HCT116 (cell line): Measurements from ENCODE around the gene COL23A1. TPM values are rescaled to one million over a fixed set of nuclear protein-coding genes. Genes with fewer than 3 reads are reported as not detected.

Experiments
- ATAC-seq: fragments of 200-7000 bp; cut with Tn5 transposase; 2 replicates; pipeline ENCODE4 v1.9.1; 2020; ENCODE audit warnings: mild to moderate bottlenecking, moderate library complexity
- BruUV-seq: library from RNA; stranded (reverse); fragments of 400-500 nt; replicated peaks from 2 replicates; lab custom pipeline; 2021; lab: Mats Ljungman, UMichigan
- CTCF ChIA-PET: fragments of 300-600 bp; sonication (Branson Sonifier 250); formaldehyde crosslinking; loops from one replicate; lab custom pipeline; 2021; ENCODE audit warnings: antibody characterized with exemption; lab: Charles Lee
- POLR2A ChIA-PET: fragments of 300-600, 350-600 bp; sonication (Branson Sonifier 250); formaldehyde crosslinking; loops from one replicate; lab custom pipeline; 2021; ENCODE audit warnings: antibody characterized with exemption; lab: Charles Lee
- RAD21 ChIA-PET, 2 experiments: fragments of 300-600 bp; sonication (Branson Sonifier 250); formaldehyde crosslinking; loops; one replicate each; lab custom pipeline; 2023; ENCODE audit warnings: low total read pairs in 2 of 2; ENCODE audit not compliant: uncharacterized antibody in 2 of 2, unreplicated experiment in 2 of 2, low non-redundant PET in 1 of 2; lab: Charles Lee
- DNase-seq: peaks from one replicate; pipeline ENCODE4 v3.0.0-alpha.2; 2010; ENCODE audit warnings: low read depth, low spot score
- H2AFZ ChIP-seq: fragments of 200-600 bp; shearing (Covaris generic), sonication (generic); 2 replicates; pipeline ENCODE4 v1.6.1; 2017; ENCODE audit warnings: low read depth, mixed run types, mixed read lengths, antibody characterized with exemption, low read length; ENCODE audit not compliant: poor library complexity, severe bottlenecking
- H3K27ac ChIP-seq: 2 replicates; pipeline ENCODE4 v1.5.1; 2012; ENCODE audit warnings: low read depth, low read length
- H3K27me3 ChIP-seq: fragments of 200-600 bp; sonication (generic); 2 replicates; pipeline ENCODE4 v1.6.1; 2016; ENCODE audit warnings: mixed run types, low read length, mixed read lengths; ENCODE audit not compliant: insufficient read depth
- H3K36me3 ChIP-seq, 2 experiments: fragments of 200-500 bp in 1 of 2; fragments of 200-600 bp in 1 of 2; sonication (Bioruptor generic) in 1 of 2; sonication (generic) in 1 of 2; 2 replicates each; pipeline versions ENCODE4 v1.5.1 to v1.6.1; 2014 to 2016; ENCODE audit warnings: low read length in 2 of 2, inconsistent platforms in 1 of 2, mixed read lengths in 1 of 2, mixed run types in 1 of 2; ENCODE audit not compliant: insufficient read depth in 2 of 2, control insufficient read depth in 1 of 2
- H3K4me1 ChIP-seq, 2 experiments: fragments of 200-600 bp in 1 of 2; sonication (generic) in 1 of 2; 2 replicates each; pipeline versions ENCODE4 v1.5.1 to v1.6.1; 2012 to 2017; ENCODE audit warnings: low read length in 2 of 2, inconsistent platforms in 1 of 2, mild to moderate bottlenecking in 1 of 2, mixed read lengths in 1 of 2, mixed run types in 1 of 2, moderate library complexity in 1 of 2; ENCODE audit not compliant: insufficient read depth in 2 of 2, control insufficient read depth in 1 of 2
- H3K4me2 ChIP-seq: fragments of 200-600 bp; sonication (generic); 2 replicates; pipeline ENCODE4 v1.6.1; 2017; ENCODE audit warnings: mixed run types, low read length, mixed read lengths
- H3K4me3 ChIP-seq, 2 experiments: fragments of 200-600 bp in 1 of 2; sonication (generic) in 1 of 2; replicated peaks in 1 of 2; 2 replicates each; pipeline ENCODE4 v1.5.1; 2011 to 2016; ENCODE audit warnings: low read length in 2 of 2, control low read depth in 1 of 2, low read depth in 1 of 2, mild to moderate bottlenecking in 1 of 2, mixed read lengths in 1 of 2, mixed run types in 1 of 2
- H3K79me2 ChIP-seq: fragments of 200-600 bp; sonication (generic); 2 replicates; pipeline ENCODE4 v1.6.1; 2017; ENCODE audit warnings: mild to moderate bottlenecking, mixed run types, low read length, moderate library complexity, mixed read lengths; ENCODE audit not compliant: insufficient read depth
- H3K9ac ChIP-seq: fragments of 200-600 bp; sonication (generic); 2 replicates; pipeline ENCODE4 v1.6.1; 2016; ENCODE audit warnings: low read length, mixed read lengths
- H3K9me2 ChIP-seq: fragments of 200-600 bp; sonication (generic), shearing (Covaris generic); 2 replicates; pipeline ENCODE4 v1.6.1; 2017; ENCODE audit warnings: mixed run types, mild to moderate bottlenecking, moderate library complexity; ENCODE audit not compliant: insufficient read depth
- H3K9me3 ChIP-seq, 2 experiments: fragments of 200-500 bp in 1 of 2; fragments of 200-600 bp in 1 of 2; sonication (Bioruptor generic) in 1 of 2; sonication (generic) in 1 of 2; 2 replicates each; pipeline ENCODE4 v1.6.1; 2014 to 2017; ENCODE audit warnings: low read length in 2 of 2, mixed read lengths in 2 of 2, inconsistent platforms in 1 of 2, low read depth in 1 of 2, mild to moderate bottlenecking in 1 of 2, mixed run types in 1 of 2, moderate library complexity in 1 of 2; ENCODE audit not compliant: control insufficient read depth in 1 of 2, insufficient read depth in 1 of 2
- H4K20me1 ChIP-seq: fragments of 200-600 bp; sonication (generic), shearing (Covaris generic); 2 replicates; pipeline ENCODE4 v1.6.1; 2017; ENCODE audit warnings: mixed run types, mild to moderate bottlenecking, moderate library complexity; ENCODE audit not compliant: insufficient read depth
- CBX3 ChIP-seq: IDR thresholded peaks from 2 replicates; pipeline ENCODE4 v1.6.1; 2012; ENCODE audit warnings: low read depth
- CEBPB ChIP-seq: IDR thresholded peaks from 2 replicates; pipeline ENCODE4 v1.6.1; 2012; ENCODE audit warnings: low read depth
- CTCF ChIP-seq, 3 experiments: fragments of 200-600 bp in 1 of 3; sonication (generic) in 1 of 3; IDR thresholded peaks in 2 of 3; conservative IDR thresholded peaks in 1 of 3; 2 replicates each; pipeline ENCODE4 v1.5.1; 2012 to 2017; ENCODE audit warnings: low read depth in 2 of 3, low read length in 2 of 3, antibody characterized with exemption in 1 of 3, borderline replicate concordance in 1 of 3, control low read depth in 1 of 3, mild to moderate bottlenecking in 1 of 3, mixed read lengths in 1 of 3, mixed run types in 1 of 3, moderate library complexity in 1 of 3; ENCODE audit not compliant: insufficient read depth in 1 of 3
- EGR1 ChIP-seq: IDR thresholded peaks from 2 replicates; pipeline ENCODE4 v1.6.1; 2012; ENCODE audit warnings: low read depth
- ELF1 ChIP-seq: IDR thresholded peaks from 2 replicates; pipeline ENCODE4 v1.6.1; 2012; ENCODE audit warnings: low read depth, borderline replicate concordance
- EZH2 ChIP-seq: fragments of 200-600 bp; sonication (generic); IDR thresholded peaks from 2 replicates; pipeline ENCODE4 v1.6.1; 2017; ENCODE audit warnings: antibody characterized with exemption, mixed run types
- EZH2phosphoT487 ChIP-seq: fragments of 200-600 bp; IDR thresholded peaks from 2 replicates; pipeline ENCODE4 v1.6.1; 2018; ENCODE audit warnings: antibody characterized with exemption, borderline replicate concordance
- FOSL1 ChIP-seq: IDR thresholded peaks from 2 replicates; pipeline ENCODE4 v1.6.1; 2012; ENCODE audit warnings: low read depth
- JUND ChIP-seq: IDR thresholded peaks from 2 replicates; pipeline ENCODE4 v1.6.1; 2012
- POLR2A ChIP-seq: IDR thresholded peaks from 2 replicates; pipeline ENCODE4 v1.7.0; 2011; ENCODE audit warnings: borderline replicate concordance; ENCODE audit not compliant: insufficient read depth, insufficient read length; ENCODE audit errors: extremely low read depth
- POLR2AphosphoS5 ChIP-seq: IDR thresholded peaks from 2 replicates; pipeline ENCODE4 v1.6.1; 2011; ENCODE audit warnings: mild to moderate bottlenecking, low read depth, low read length, moderate library complexity
- RAD21 ChIP-seq: IDR thresholded peaks from 2 replicates; pipeline ENCODE4 v1.6.1; 2012; ENCODE audit warnings: low read depth, mild to moderate bottlenecking
- REST ChIP-seq: IDR thresholded peaks from 2 replicates; pipeline ENCODE4 v1.6.1; 2012; ENCODE audit warnings: low read depth
- SIN3A ChIP-seq: IDR thresholded peaks from 2 replicates; pipeline ENCODE4 v1.6.1; 2012; ENCODE audit warnings: low read depth
- SP1 ChIP-seq: IDR thresholded peaks from 2 replicates; pipeline ENCODE4 v1.6.1; 2012; ENCODE audit warnings: low read depth
- TCF7L2 ChIP-seq: IDR thresholded peaks from 2 replicates; pipeline ENCODE4 v1.7.0; 2011; ENCODE audit warnings: borderline replicate concordance, inconsistent platforms; ENCODE audit not compliant: insufficient read depth, insufficient read length; ENCODE audit errors: extremely low read depth
- YY1 ChIP-seq: IDR thresholded peaks from 2 replicates; pipeline ENCODE4 v1.6.1; 2011; ENCODE audit warnings: low read length, low read depth, moderate library complexity, mild to moderate bottlenecking; ENCODE audit not compliant: insufficient replicate concordance; ENCODE audit errors: extremely low read depth
- ZFX ChIP-seq: fragments of 450-650 bp; IDR thresholded peaks from 2 replicates; pipeline ENCODE4 v1.6.1; 2017
- ZNF274 ChIP-seq: fragments of 200-500 bp; sonication (Bioruptor generic); IDR thresholded peaks from 2 replicates; pipeline ENCODE4 v1.6.1; 2014; ENCODE audit warnings: mild to moderate bottlenecking, low read depth, low read length, inconsistent platforms
- intact Hi-C: fragments of 100-400 bp; cut with micrococcal nuclease; formaldehyde crosslinking; loops from 2 replicates; pipeline ENCODE4 v1.10.0; 2022
- total RNA-seq: library from RNA; stranded (reverse); gene quantifications from one replicate; pipeline ENCODE4 v1.2.1, GENCODE V29; 2021; ENCODE audit not compliant: unreplicated experiment
- TF ChIP-seq, protein P1 (sequence below): IDR thresholded peaks from 2 replicates; pipeline ENCODE4 v1.6.1; 2012

The COL23A1 gene
- total RNA-seq, 1 experiment from 2014 or later, result not detected

DNA sequence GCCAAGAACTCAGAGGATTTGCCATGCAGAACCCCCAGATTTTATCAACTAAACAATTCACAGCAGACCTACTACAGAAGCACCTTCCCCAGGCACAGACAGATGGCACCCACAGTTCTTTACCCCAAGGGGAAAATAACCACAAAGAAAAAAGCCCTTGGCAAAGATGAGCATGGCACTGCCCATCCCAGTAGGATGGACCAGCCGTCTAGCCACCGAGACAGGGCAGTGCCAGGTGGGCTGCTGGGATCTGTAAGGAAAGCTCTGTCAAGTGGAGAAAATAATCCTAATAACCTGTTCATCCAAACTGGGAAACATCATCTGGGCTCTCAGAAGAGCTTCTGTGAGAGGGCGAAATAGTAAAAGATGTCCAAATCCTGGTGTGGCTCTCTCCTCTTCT is 130.0 kb downstream of the COL23A1 start:
- Histone ChIP-seq H3K9me2 (no peaks in the 10 kb centered on the region), H3K27ac (no peak overlapping the region), H3K36me3 (no peaks in the 10 kb centered on the region), H3K27me3 (no peaks in the 10 kb centered on the region), H4K20me1 (no peaks in the 10 kb centered on the region), H3K9me3 (no peaks in the 10 kb centered on the region), H3K9ac (no peak overlapping the region), H3K4me3 (no peak overlapping the region), H3K4me1 (peaks cover 0 to 3% of the 10 kb centered on the region in 2 experiments; a peak in 1 of 4 replicates), H3K4me2 (no peak overlapping the region), H3K79me2 (no peaks in the 10 kb centered on the region), H2AFZ (no peak overlapping the region)
- CTCF ChIA-PET, result interaction anchor here (1.1 to 1.9 kb wide), 2 partner anchors 7 to 225 kb away, joined by 3 to 12 read pairs; no protein-coding TSS in a partner anchor
- POLR2A ChIA-PET, result no interaction called here
- ATAC-seq, result no peak
- TF ChIP-seq ZFX (no peak), EZH2phosphoT487 (no peak), RAD21 (no peak), JUND (no peak), CBX3 (no peak), POLR2AphosphoS5 (no peak), EZH2 (no peak), CEBPB (no peak), SP1 (no peak), EGR1 (no peak), FOSL1 (no peak), CTCF (IDR thresholded peaks at IDR 0.05 in 2 of 3, conservative IDR thresholded peaks at IDR 0.05 in 1 of 3; ENCODE audit: borderline replicate concordance in 1 of 3, insufficient read depth in 1 of 3, low read depth in 2 of 3, low read length in 2 of 3) (no peak), ELF1 (no peak), YY1 (no peak), ZNF274 (no peak), SIN3A (no peak), TCF7L2 (no peak), POLR2A (no peak), REST (no peak)
- TF ChIP-seq, protein P1, sequence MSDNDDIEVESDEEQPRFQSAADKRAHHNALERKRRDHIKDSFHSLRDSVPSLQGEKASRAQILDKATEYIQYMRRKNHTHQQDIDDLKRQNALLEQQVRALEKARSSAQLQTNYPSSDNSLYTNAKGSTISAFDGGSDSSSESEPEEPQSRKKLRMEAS, result no peak
- DNase-seq, result no peak
- intact Hi-C loops, result loop anchor here (2.0 kb wide), 1 partner anchor 91 kb away; no protein-coding TSS in a partner anchor
- BruUV-seq, result no TSS peak
- RAD21 ChIA-PET, result no interaction called here
